NCI-H774 (cell line): ENCODE data around the gene OBP2B.
A peak's percentile ranks its signal among the peaks of the same experiment; 100 is the strongest.
"Not testable (repeated sequence)": the region's sequence is repeated elsewhere in the genome, so short reads cannot be mapped to it uniquely, and the experiment has no call there.

Experiments used
- DNase-seq: peaks from one replicate; lab custom pipeline; 2025; lab: John Stamatoyannopoulos, UW

The OBP2B gene

GRCh38 chr9:133201424-133202144 is 7.5 kb downstream of the OBP2B start:
- DNase-seq: no peak

GRCh38 chr9:133200631-133201030 is 8.4 kb downstream of the OBP2B start:
- DNase-seq: no peak

GRCh38 chr9:133199648-133200321 is 9.3 kb downstream of the OBP2B start:
- DNase-seq: peak; percentile 4

GRCh38 chr9:133195029-133195428 is 14.0 kb downstream of the OBP2B start:
- no peak for DNase-seq

- DNase-seq: no peak
Measured at GRCh38 chr9:133194597-133194996, 14.5 kb downstream of the OBP2B start.

GRCh38 chr9:133191989-133192388 is 17.1 kb downstream of the OBP2B start:
- no peak for DNase-seq

GRCh38 chr9:133189826-133190225 is 19.2 kb downstream of the OBP2B start:
- no peak for DNase-seq

- no peak for DNase-seq
Measured at GRCh38 chr9:133188843-133189180, 20.2 kb downstream of the OBP2B start.

GRCh38 chr9:133188006-133188842 is 20.8 kb downstream of the OBP2B start:
- DNase-seq: no peak

- no peak for DNase-seq
Measured at GRCh38 chr9:133187561-133188005, 21.5 kb downstream of the OBP2B start.

- no peak for DNase-seq
Measured at GRCh38 chr9:133186736-133187135, 22.3 kb downstream of the OBP2B start.

GRCh38 chr9:133184971-133185370 is 24.1 kb downstream of the OBP2B start:
- DNase-seq: peak; percentile 66

- DNase-seq: no peak
Measured at GRCh38 chr9:133182151-133182550, 26.9 kb downstream of the OBP2B start.

GRCh38 chr9:133181561-133181960 is 27.5 kb downstream of the OBP2B start:
- DNase-seq: no peak

GRCh38 chr9:133180953-133181352 is 28.1 kb downstream of the OBP2B start:
- DNase-seq: no peak

- no peak for DNase-seq
Measured at GRCh38 chr9:133173056-133173455, 36.0 kb downstream of the OBP2B start.

GRCh38 chr9:133171161-133171961 is 37.7 kb downstream of the OBP2B start:
- DNase-seq: no peak

GRCh38 chr9:133170716-133171115 is 38.3 kb downstream of the OBP2B start:
- no peak for DNase-seq

- not testable (repeated sequence) for DNase-seq
Measured at GRCh38 chr9:133169687-133170086, 39.4 kb downstream of the OBP2B start.

GRCh38 chr9:133169102-133169501 is 39.9 kb downstream of the OBP2B start:
- no peak for DNase-seq

- DNase-seq: no peak
Measured at GRCh38 chr9:133168432-133168831, 40.6 kb downstream of the OBP2B start.

GRCh38 chr9:133167769-133168168 is 41.3 kb downstream of the OBP2B start:
- no peak for DNase-seq
